ENCODE measurements around the gene MFNG.

GRCh38 chr22:37535159-37535558 lies 49.0 kb upstream of the MFNG start:
- TF ChIP-seq CTCF (IDR thresholded peaks at IDR 0.05): no peak
- TF ChIP-seq POLR2AphosphoS5 (IDR thresholded peaks at IDR 0.05): no peak

All from prostate gland (tissue), 2 donors.